Measurements from ENCODE around the gene ZNF500. TPM values are rescaled to one million over a fixed set of nuclear protein-coding genes. Genes with fewer than 3 reads are reported as not detected.

The ZNF500 gene
- total and polyA plus RNA-seq, 2 donors from 2014 or later = 4.9 to 18.3 TPM

- H3K9ac ChIP-seq (ENCODE audit: low read length in 3 of 3) = no peak overlapping the region
- peaks cover 0 to 5% (median 4%) of the 10 kb centered on the region in 3 donors for H3K36me3 ChIP-seq (ENCODE audit: control insufficient read depth in 2 of 3, insufficient read depth in 3 of 3, low read length in 3 of 3)
- no peak overlapping the region for H3K27ac ChIP-seq (ENCODE audit: low read depth in 2 of 2, low read length in 2 of 2)
- DNase-seq (no peak), FAIRE-seq (no peak)
- TF ChIP-seq CTCF (IDR thresholded peaks at IDR 0.05; ENCODE audit: borderline replicate concordance, extremely low read depth, insufficient read depth) = no peak
- no peaks in the 10 kb centered on the region for H3K9me3 ChIP-seq (ENCODE audit: control insufficient read depth in 2 of 3, insufficient read depth in 1 of 3, low read length in 3 of 3)
- no peaks in the 10 kb centered on the region for H3K27me3 ChIP-seq (ENCODE audit: control insufficient read depth, insufficient read depth, low read length)
- intact Hi-C loops (cut with DNase I) = no loop called here
- H3K4me3 ChIP-seq (ENCODE audit: low read length in 3 of 3) = no peak overlapping the region
- peaks cover 0 to 2% (median 0%) of the 10 kb centered on the region in 3 donors for H3K4me1 ChIP-seq (ENCODE audit: control insufficient read depth in 2 of 3, insufficient read depth in 2 of 3, low read depth in 1 of 3, low read length in 3 of 3)
These were observed 20.7 kb downstream of the ZNF500 start for GRCh38 chr16:4746215-4746614.

GRCh38 chr16:4745274-4745569 is 21.7 kb downstream of the ZNF500 start:
- TF ChIP-seq CTCF (IDR thresholded peaks at IDR 0.05; ENCODE audit: borderline replicate concordance, extremely low read depth, insufficient read depth) = no peak
- DNase-seq (no peak), FAIRE-seq (no peak)
- peaks cover 0 to 2% (median 0%) of the 10 kb centered on the region in 3 donors for H3K4me1 ChIP-seq (ENCODE audit: control insufficient read depth in 2 of 3, insufficient read depth in 2 of 3, low read depth in 1 of 3, low read length in 3 of 3)
- intact Hi-C loops (cut with DNase I) = no loop called here
- H3K9ac ChIP-seq (ENCODE audit: low read length in 3 of 3) = no peak overlapping the region
- H3K9me3 ChIP-seq (ENCODE audit: control insufficient read depth in 2 of 3, insufficient read depth in 1 of 3, low read length in 3 of 3) = no peaks in the 10 kb centered on the region
- H3K4me3 ChIP-seq (ENCODE audit: low read length in 3 of 3) = no peak overlapping the region
- H3K27ac ChIP-seq (ENCODE audit: low read depth in 2 of 2, low read length in 2 of 2) = no peak overlapping the region
- no peaks in the 10 kb centered on the region for H3K27me3 ChIP-seq (ENCODE audit: control insufficient read depth, insufficient read depth, low read length)
- no peaks in the 10 kb centered on the region for H3K36me3 ChIP-seq (ENCODE audit: control insufficient read depth in 2 of 3, insufficient read depth in 3 of 3, low read length in 3 of 3)

GRCh38 chr16:4744555-4745273 is 22.2 kb downstream of the ZNF500 start:
- H3K27ac ChIP-seq (ENCODE audit: low read depth in 2 of 2, low read length in 2 of 2) = no peak overlapping the region

More at GRCh38 chr16:4744555-4745273, 22.2 kb downstream of the ZNF500 start:
- DNase-seq = no peak
- no peak overlapping the region for H3K9ac ChIP-seq (ENCODE audit: low read length in 3 of 3)
- H3K9me3 ChIP-seq (ENCODE audit: control insufficient read depth in 2 of 3, insufficient read depth in 1 of 3, low read length in 3 of 3) = no peaks in the 10 kb centered on the region
- no peak overlapping the region for H3K4me3 ChIP-seq (ENCODE audit: low read length in 3 of 3)
- H3K4me1 ChIP-seq (ENCODE audit: control insufficient read depth in 2 of 3, insufficient read depth in 2 of 3, low read depth in 1 of 3, low read length in 3 of 3) = peaks cover 0 to 2% (median 0%) of the 10 kb centered on the region in 3 donors
- no peak for FAIRE-seq
- no peaks in the 10 kb centered on the region for H3K27me3 ChIP-seq (ENCODE audit: control insufficient read depth, insufficient read depth, low read length)
- no peaks in the 10 kb centered on the region for H3K36me3 ChIP-seq (ENCODE audit: control insufficient read depth in 2 of 3, insufficient read depth in 3 of 3, low read length in 3 of 3)
- no peak for TF ChIP-seq CTCF (IDR thresholded peaks at IDR 0.05; ENCODE audit: borderline replicate concordance, extremely low read depth, insufficient read depth)
- intact Hi-C loops (cut with DNase I) = no loop called here
